GM12875 (cell line): Measurements from ENCODE around the gene SH3BGR.

ENCODE experiments used
- H3K4me3 ChIP-seq: one replicate; pipeline ENCODE4 v1.5.1; 2011; ENCODE audit warnings: low read depth, low read length, control low read depth
- CTCF ChIP-seq: IDR thresholded peaks from 2 replicates; pipeline ENCODE4 v1.5.1; 2011; ENCODE audit warnings: low read depth, mild to moderate bottlenecking, control low read depth, inconsistent platforms, low read length, moderate library complexity, borderline replicate concordance; ENCODE audit not compliant: insufficient read depth

SH3BGR gene

GRCh38 chr21:39447264-39447663, 4.5 kb upstream of the SH3BGR start:
- H3K4me3 ChIP-seq = no peak overlapping the region
- no peak for TF ChIP-seq CTCF

DNA sequence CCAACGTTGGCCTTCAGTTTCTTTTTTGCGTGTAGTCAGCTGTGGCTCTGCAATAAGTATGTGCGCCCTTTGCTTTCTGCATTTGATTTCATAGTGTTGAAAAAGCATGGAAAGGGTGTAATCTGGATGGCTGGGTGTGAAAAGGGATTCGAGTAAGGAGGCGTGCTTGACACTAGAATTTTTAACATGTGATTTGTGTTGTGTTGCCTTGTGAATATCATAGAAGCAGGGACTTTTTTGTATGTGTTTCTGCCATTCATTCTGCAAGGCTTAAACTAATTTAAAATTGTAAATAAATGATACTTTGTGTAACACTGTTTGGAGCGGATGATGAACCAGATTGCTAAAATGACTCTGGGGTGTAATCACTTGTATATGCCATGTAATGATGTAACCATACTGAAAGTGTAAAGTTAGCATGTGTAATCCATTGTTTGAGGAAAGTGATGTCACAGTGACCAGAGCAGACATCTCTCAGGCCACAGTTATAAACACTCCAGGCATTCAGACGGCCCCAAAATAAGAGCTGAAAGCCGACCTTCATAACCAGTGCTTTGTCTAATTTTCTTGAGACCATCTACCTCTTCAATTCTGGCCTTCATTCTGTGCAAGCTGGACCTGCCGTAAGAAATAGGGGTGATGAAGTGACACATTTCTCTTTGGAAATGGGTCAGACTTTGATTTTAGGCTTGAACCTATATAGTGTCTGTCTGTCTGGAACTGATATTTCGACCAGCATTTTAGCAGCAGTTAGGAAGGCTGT, 618 bp downstream of the SH3BGR start:
- no peak for TF ChIP-seq CTCF
- H3K4me3 ChIP-seq = no peak overlapping the region

GRCh38 chr21:39452970-39453342, 1.2 kb downstream of the SH3BGR start:
- no peak for TF ChIP-seq CTCF
- H3K4me3 ChIP-seq = no peak overlapping the region

DNA sequence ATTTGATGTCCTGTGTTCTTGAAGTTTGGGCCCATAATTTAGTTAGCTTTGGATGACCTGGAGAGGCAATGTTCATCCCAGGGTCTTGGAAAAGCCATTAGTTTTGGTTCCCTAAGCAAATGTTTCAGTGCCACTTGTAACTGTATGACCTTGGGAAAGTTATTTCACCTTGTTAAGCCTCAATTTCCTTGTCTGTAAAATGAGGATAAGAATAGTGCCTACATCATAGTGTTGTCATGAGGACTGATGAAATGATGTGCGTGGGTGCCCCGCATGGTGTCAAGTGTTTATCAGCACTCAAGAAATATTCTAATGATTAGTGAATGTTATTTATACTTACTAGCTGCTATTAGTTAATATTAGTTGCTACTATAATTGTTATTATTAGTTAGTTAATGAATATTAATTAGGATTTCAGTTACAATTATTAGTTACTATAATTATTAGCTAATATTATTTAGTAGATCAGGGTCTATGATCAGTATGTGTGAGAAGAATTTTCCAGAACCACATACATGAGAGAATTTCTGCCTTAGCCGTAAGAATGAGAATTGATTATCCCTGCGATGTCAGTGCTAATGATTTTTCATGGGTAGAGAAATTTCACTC, 1.9 kb downstream of the SH3BGR start:
- TF ChIP-seq CTCF = no peak
- no peak overlapping the region for H3K4me3 ChIP-seq

GRCh38 chr21:39454949-39455668, 3.3 kb downstream of the SH3BGR start:
- TF ChIP-seq CTCF = no peak
- no peak overlapping the region for H3K4me3 ChIP-seq

GRCh38 chr21:39456665-39457064, 4.9 kb downstream of the SH3BGR start:
- no peak for TF ChIP-seq CTCF
- no peak overlapping the region for H3K4me3 ChIP-seq
